ENCODE data around the gene BORCS5. TPM values are rescaled to one million over a fixed set of nuclear protein-coding genes. Genes with fewer than 3 reads are reported as not detected.
A peak's percentile ranks its signal among the peaks of the same experiment; 100 is the strongest.
"Not testable (repeated sequence)": the region's sequence is repeated elsewhere in the genome, so short reads cannot be mapped to it uniquely, and the experiment has no call there.

The BORCS5 gene
- total RNA-seq, 1 donor from 2014 or later: 13.3 TPM

GRCh38 chr12:12349711-12350665 lies 6.9 kb upstream of the BORCS5 start, which contains the start of gene MANSC1:
MANSC1 (minus strand) TSS chr12:12350242; CDS start chr12:12343314, 6,928 bp downstream.
- no peaks in the 10 kb centered on the region for H3K27me3 ChIP-seq
- H3K27ac ChIP-seq: no peak within 1 kb of the TSS
- H3F3A ChIP-seq (ENCODE audit: low read depth): peaks cover 37% of the 10 kb centered on the region
- H3K4me1 ChIP-seq: peaks cover 24% of the 10 kb centered on the region
- peak within 1 kb of the TSS; percentile 97 for H3K4me2 ChIP-seq
- H3K79me2 ChIP-seq (ENCODE audit: low read depth): no peaks in the 10 kb centered on the region
- Mint-ChIP-seq H3K27me3 (ENCODE audit: insufficient read depth, low read depth) (peaks cover 2% of the 10 kb centered on the region), H3K9me3 (peaks cover 12% of the 10 kb centered on the region), H3K27ac (no peak within 1 kb of the TSS), H3K4me1 (peaks cover 10% of the 10 kb centered on the region), H3K36me3 (no peaks in the 10 kb centered on the region), H3K4me3 (peak within 1 kb of the TSS; percentile 87)
- H3K9me3 ChIP-seq (ENCODE audit: low read depth): no peaks in the 10 kb centered on the region
- H2AFZ ChIP-seq (replicated peaks): peak within 1 kb of the TSS; percentile 100
- TF ChIP-seq EZH2 (IDR thresholded peaks at IDR 0.05) (no peak), CTCF (IDR thresholded peaks at IDR 0.05) (peak; percentile 54)
- no peak within 1 kb of the TSS for H3K9ac ChIP-seq
- H3K36me3 ChIP-seq: no peaks in the 10 kb centered on the region
- DNase-seq (ENCODE audit: low spot score): peak; percentile 81
- H4K20me1 ChIP-seq (ENCODE audit: low read depth): no peaks in the 10 kb centered on the region
- H3K4me3 ChIP-seq: peak within 1 kb of the TSS; percentile 74

DNA sequence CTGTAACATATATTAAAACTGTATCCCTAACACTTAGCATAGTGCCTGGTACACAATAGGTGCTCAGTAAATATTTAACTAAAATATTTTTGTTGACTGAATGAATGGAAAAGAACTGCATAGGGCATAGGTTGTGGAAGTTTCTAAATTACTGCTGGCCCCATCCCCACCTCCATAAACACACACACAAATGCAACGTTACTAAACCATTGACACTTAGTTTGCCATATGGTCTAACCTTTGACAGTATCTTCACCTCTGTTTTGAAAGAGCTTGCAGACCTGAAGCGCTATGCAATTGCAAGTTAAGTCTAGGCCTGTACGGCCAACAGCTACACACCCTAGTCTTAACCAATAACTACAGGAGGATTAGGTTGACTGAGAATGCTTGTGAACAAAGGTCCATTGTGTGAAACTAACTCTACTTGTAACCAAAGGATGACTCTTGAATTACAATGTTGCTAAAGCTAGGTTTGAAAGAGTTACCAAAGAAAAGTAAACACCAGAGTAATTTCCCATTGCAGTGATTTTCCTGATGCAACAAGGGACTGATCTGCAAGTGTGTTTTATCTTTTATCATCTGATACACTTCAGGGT lies 5.9 kb upstream of the BORCS5 start:
- H2AFZ ChIP-seq (replicated peaks): no peak overlapping the region
- Mint-ChIP-seq H3K36me3 (no peaks in the 10 kb centered on the region), H3K4me3 (peak overlapping the region; percentile 87), H3K27me3 (ENCODE audit: insufficient read depth, low read depth) (peaks cover 2% of the 10 kb centered on the region), H3K9me3 (peaks cover 7% of the 10 kb centered on the region), H3K27ac (no peak overlapping the region), H3K4me1 (peaks cover 13% of the 10 kb centered on the region)
- peaks cover 40% of the 10 kb centered on the region for H3F3A ChIP-seq (ENCODE audit: low read depth)
- no peaks in the 10 kb centered on the region for H4K20me1 ChIP-seq (ENCODE audit: low read depth)
- no peaks in the 10 kb centered on the region for H3K9me3 ChIP-seq (ENCODE audit: low read depth)
- H3K27me3 ChIP-seq: no peaks in the 10 kb centered on the region
- H3K36me3 ChIP-seq: no peaks in the 10 kb centered on the region
- peak overlapping the region; percentile 74 for H3K4me3 ChIP-seq
- H3K79me2 ChIP-seq (ENCODE audit: low read depth): no peaks in the 10 kb centered on the region
- peak overlapping the region; percentile 97 for H3K4me2 ChIP-seq
- peaks cover 24% of the 10 kb centered on the region for H3K4me1 ChIP-seq
- no peak overlapping the region for H3K9ac ChIP-seq
- DNase-seq (ENCODE audit: low spot score): peak; percentile 64
- H3K27ac ChIP-seq: peak overlapping the region; percentile 56
- TF ChIP-seq EZH2phosphoT487 (IDR thresholded peaks at IDR 0.05) (no peak), EZH2 (IDR thresholded peaks at IDR 0.05) (no peak), CTCF (IDR thresholded peaks at IDR 0.05) (no peak)

DNA sequence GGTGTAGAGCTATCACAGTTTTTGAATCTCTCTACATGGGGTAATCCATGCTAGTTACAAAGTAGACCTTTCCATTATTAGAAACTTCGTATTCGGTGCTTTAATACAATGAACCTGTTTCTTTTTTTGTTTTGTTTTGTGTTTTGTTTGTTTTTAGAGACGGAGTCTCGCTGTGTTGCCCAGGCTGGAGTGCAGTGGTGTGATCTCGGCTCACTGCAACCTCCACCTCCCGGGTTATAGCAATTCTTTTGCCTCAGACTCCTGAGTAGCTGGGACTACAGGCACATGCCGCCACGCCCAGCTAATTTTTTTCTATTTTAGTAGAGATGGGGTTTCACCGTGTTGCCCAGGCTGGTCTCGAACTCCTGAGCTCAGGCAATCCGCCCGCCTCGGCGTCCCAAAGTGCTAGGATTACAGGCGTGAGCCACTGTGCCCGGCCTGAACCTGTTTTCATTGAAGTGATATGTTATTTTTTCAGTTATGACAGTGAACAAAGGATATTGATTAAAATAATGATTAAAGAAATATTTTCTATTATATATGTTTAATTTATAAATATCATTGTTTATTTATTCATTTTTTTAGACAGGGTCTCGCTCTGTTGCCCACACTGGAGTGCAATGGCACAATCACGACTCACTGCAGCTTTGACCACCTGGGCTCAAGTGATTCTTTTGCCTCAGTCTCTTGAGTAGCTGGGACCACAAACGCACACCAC lies 5.3 kb upstream of the BORCS5 start:
- not testable (repeated sequence) for H4K20me1 ChIP-seq (ENCODE audit: low read depth); H3K9me3 Mint-ChIP-seq; H3K36me3 ChIP-seq; H2AFZ ChIP-seq (replicated peaks); H3K9me3 ChIP-seq (ENCODE audit: low read depth); H3K36me3 Mint-ChIP-seq; H3K4me3 Mint-ChIP-seq; H3K27me3 Mint-ChIP-seq (ENCODE audit: insufficient read depth, low read depth); H3K9ac ChIP-seq; H3K27me3 ChIP-seq; H3K4me3 ChIP-seq; DNase-seq (ENCODE audit: low spot score); H3K27ac Mint-ChIP-seq; H3K79me2 ChIP-seq (ENCODE audit: low read depth)
- H3K4me1 ChIP-seq: peaks cover 24% of the 10 kb centered on the region
- peaks cover 40% of the 10 kb centered on the region for H3F3A ChIP-seq (ENCODE audit: low read depth)
- H3K4me1 Mint-ChIP-seq: peaks cover 15% of the 10 kb centered on the region
- H3K4me2 ChIP-seq: peak overlapping the region; percentile 97
- H3K27ac ChIP-seq: peak overlapping the region; percentile 56

Data from neural progenitor cell (in vitro differentiated cells).